ENCODE data around the gene HOXD12.

DNA sequence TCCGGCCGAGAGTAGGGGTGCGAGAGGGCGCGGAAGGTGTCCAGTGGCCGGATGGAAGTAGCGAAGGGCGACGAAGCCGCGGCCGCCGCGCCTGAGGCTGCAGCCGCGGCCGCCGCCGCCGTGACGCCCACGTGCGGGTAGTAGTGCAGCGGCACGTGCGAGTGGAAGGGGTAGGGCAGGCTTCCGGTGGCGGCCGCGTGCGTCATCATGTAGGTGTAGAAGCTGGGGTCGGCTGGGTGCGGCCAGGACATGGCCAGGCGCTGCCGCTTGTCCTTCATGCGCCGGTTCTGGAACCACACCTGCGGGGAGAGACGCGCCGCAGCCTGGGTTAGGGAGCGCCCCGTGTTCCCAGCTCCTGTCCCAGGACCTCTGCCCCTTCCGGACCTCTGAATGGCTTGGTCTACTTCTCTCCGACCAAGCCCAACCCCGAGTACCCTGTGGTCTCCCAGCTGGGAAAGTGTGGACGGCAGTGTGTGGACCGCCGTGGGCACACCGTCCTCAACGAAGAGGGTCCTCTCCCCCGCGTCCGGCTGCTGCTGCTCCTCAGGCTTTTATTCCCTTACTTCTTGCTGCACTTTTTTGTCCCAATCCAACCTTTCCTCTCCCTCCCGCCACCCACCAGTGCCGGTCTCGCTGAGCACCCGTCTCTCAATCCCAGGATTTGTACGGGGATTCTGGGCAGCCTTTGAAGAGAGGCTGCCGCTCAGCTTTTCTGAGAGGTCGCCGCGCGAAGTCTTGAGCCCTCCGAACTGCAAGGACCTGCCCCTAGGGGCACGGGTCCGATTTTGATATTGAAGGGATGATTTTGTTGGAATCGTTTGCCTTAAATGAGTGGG lies 18.8 kb upstream of the HOXD12 start:
- TF ChIP-seq, protein P1, sequence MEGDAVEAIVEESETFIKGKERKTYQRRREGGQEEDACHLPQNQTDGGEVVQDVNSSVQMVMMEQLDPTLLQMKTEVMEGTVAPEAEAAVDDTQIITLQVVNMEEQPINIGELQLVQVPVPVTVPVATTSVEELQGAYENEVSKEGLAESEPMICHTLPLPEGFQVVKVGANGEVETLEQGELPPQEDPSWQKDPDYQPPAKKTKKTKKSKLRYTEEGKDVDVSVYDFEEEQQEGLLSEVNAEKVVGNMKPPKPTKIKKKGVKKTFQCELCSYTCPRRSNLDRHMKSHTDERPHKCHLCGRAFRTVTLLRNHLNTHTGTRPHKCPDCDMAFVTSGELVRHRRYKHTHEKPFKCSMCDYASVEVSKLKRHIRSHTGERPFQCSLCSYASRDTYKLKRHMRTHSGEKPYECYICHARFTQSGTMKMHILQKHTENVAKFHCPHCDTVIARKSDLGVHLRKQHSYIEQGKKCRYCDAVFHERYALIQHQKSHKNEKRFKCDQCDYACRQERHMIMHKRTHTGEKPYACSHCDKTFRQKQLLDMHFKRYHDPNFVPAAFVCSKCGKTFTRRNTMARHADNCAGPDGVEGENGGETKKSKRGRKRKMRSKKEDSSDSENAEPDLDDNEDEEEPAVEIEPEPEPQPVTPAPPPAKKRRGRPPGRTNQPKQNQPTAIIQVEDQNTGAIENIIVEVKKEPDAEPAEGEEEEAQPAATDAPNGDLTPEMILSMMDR (IDR thresholded peaks at IDR 0.05): no peak
- TF ChIP-seq POLR2A (IDR thresholded peaks at IDR 0.05) (no peak), POLR2AphosphoS5 (IDR thresholded peaks at IDR 0.05) (peak in 1 of 3 donors; percentile 6)

Data from transverse colon (tissue), 4 donors.